CD4-positive, alpha-beta T cell treated with Interferon gamma for 1 hour (primary cell): Measurements from ENCODE around the gene TNS3.

ENCODE experiments used
- DNase-seq: peaks from one replicate; pipeline ENCODE4 v3.0.0-alpha.2; 2020

Gene TNS3

DNA sequence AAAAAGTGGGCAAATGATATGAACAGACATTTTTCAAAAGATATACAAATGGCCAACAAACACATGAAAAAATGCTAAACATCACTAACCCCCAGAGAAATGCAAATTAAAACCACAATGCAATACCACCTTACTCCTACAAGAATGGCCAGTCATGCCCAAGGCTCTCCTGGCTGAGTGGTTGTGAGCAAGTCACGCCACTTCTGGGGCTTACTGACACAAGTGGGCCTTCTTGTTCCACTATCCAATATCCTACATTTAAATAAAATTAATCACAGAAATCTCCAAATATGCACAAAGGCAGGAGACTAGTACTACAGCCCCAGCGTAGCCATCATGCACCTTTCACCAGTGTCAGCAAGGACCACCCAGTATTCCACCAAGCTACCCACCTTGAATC, 181.9 kb downstream of the TNS3 start:
- DNase-seq: no peak

- DNase-seq: no peak
Observed at GRCh38 chr7:47394751-47395252, 187.1 kb downstream of the TNS3 start.

GRCh38 chr7:47394216-47394615, 187.7 kb downstream of the TNS3 start:
- no peak for DNase-seq

GRCh38 chr7:47393406-47393805, 188.5 kb downstream of the TNS3 start:
- DNase-seq: no peak

- DNase-seq: no peak
Observed at GRCh38 chr7:47392241-47392759, 189.6 kb downstream of the TNS3 start.

DNA sequence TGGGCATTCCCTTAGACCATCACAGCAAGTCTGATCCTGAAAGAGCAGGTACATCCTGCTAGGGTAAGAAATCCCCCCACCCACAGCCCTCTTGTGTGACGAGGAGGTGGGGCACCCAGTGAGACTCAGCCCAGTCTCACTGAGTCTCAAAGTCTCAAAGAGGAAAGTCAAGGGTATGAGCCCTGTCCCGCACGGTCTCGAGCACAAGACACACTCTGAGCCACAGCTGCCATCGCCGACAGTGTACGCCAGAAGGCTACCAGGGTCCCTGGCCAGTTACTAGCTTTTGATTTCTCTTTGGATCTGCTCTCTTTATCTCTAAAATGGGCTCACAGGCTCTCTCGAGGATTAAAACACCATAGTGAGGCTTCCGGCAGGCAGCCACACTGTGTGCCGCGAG, 190.2 kb downstream of the TNS3 start:
- no peak for DNase-seq

DNA sequence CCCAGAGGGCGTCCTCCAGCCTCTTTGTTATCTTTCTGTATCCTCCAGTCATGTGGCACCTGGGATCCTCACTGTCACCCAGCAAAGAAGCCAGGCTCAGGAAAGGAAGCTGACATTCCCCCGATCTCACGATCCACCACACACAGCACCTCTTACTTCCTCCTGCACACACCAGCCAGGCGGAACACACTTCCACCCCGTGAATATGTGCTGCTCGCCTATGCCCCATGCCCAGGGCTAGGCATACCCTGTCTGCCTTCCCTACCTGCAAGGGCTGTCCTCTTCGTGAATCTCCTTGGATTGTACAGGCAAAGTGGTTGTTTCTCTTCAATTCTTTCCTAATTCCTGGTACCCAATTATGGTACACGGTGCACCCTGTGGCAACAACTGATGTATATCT, 191.0 kb downstream of the TNS3 start:
- DNase-seq: no peak

DNA sequence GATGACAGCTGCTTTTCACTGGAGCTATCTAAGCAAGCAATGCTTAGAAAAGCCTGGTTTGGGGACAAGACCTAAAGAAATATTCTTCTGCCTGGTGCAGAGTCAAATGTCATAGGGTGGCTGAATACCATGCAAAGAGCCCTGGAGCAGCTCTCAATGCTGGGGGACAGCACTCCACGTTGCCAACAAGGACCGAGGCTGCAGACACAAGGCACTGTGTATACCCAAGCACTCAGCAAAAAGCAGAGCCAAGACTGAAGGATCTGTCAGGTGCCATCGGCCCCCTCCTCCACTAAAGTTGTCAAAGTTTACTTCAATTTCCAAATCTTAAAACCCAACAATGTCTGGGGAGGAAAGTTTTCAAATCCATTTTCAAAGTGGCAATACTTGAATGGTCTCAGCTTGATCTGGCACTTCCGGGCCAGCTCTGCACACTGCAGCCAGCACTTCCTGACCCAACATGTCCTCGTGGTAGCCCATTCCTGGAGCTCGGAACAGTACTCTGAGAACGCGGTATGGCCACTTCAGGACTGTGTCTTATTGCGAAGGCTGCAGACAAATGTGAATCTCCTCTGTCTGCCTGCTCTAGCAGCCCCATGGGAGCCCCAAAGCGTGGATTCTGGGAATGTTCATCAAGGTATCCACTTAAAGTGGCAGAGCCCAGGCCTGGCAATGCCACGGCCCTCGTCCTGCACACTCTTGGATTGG, 191.8 kb downstream of the TNS3 start:
- no peak for DNase-seq

- no peak for DNase-seq
Observed at GRCh38 chr7:47389171-47389922, 192.6 kb downstream of the TNS3 start.

GRCh38 chr7:47387506-47387905, 194.4 kb downstream of the TNS3 start:
- DNase-seq: no peak

DNA sequence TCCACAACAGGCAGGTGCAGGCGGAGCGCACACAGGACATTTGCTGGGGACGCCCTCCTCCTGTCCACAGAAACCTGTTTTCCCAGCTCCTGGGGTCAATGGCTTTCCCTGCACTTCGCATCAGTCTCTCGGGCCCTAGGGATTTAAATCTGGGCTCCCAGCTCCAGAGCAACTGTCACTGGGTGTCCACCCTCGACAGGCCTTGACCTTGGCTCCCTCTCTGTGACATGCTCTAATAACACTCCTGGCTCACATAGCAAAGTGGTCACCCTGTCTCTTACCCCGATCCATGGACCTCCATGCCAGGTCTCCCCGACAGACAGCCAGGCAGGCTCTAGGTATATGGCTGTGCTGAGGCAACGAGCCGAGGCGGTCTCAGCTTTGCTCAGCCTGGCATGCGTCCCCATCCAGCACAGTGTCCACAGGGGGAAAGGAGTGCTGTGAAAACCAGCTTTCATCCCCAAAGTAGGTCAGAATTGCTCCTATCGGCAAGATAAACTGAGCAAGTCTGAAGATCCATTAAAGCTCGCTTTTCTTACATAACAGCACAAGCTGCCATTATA, 195.6 kb downstream of the TNS3 start:
- no peak for DNase-seq

GRCh38 chr7:47385536-47386125, 196.3 kb downstream of the TNS3 start:
- no peak for DNase-seq

DNA sequence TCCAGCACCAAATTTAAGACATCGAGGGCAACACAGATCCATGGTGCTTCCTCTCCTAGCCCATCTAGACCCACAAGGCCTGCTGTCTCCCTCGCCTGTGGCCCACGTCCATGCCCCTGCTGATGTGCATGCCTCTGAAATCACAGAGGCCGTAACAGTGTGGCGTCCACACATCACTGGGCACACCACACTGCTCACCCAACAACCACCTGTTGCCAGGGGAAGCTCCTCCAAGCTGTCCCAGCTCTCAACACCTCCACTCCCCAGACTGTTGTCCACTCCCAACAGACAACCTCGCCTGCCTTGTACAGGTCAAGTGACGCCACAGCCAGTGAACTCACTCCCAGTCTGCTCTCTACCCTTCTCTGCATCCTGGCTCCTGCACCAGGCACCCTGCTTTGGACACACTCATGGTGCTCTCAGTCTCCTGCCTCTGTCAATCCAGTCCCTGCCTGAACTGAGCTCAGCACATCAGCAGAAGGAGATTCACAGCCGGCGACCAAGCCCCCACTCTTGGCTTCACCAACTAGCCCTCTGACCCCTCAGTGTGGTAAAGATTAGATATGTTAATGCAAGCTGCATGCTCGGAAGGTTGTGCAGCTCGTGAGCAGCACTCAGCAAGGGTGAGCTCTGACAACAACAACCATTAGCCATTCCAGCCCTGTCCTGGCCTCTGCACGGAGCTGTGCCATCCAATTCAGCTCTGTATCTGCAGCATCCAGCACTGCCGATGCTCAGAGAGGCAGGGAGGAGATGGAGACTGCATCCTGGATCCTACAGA, 197.0 kb downstream of the TNS3 start:
- DNase-seq: no peak

DNA sequence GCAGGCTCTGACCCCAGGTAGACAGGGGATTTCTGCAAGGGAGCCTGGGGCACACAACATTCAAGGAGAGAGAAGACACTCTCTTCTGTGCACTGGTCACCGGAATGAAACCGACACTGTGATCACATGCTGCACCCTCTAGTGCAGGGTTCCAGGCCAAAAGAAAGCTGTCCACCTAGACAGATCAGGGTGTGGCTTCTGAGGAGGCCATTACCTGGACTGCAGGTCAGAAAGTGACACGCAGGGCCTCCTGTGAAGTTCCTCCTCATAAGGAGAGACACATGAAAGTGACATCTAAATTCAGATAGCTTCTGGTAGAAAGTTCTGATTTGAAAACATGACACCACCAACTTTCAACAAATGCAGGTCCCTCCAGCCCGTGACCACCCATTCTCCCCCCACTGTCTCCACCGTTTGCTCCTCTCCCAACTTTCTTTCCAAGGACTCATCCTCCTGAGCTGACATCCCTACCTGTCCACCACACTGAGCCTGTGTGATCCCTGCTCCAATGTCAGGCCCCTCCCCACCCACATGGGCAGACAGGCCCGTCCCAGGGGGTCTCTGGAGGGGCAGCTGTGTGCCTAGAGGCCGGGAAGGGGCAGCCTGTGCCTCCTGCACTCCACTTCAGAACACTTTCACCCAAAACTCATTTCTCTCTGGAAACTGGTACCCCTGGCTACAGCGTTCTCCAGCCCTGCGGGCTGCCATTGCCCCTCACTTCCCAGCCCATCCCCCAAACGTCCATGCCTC, 198.0 kb downstream of the TNS3 start:
- DNase-seq: no peak

DNA sequence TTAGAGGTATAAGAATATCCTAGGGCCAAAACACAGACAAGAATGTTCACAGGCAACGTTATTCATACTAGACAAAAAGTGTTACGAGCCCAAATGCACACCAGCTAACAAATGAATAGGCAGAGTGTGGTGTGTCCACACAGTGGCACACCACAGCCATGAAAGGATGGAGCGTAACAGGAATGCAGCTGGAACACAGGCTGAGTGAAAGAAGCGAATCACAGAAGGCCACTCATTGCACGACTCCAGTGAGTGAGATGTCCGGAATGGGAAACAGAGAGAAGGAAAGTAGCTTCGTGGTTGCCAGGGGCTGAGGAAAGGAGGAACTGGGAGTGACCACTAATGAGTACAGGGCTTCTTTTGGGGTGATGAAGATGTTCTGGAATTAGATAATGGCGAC, 198.8 kb downstream of the TNS3 start:
- DNase-seq: no peak

- no peak for DNase-seq
Observed at GRCh38 chr7:47382200-47382599, 199.7 kb downstream of the TNS3 start.

- DNase-seq: no peak
Observed at GRCh38 chr7:47381134-47381495, 200.8 kb downstream of the TNS3 start.

- DNase-seq: no peak
Observed at GRCh38 chr7:47380325-47381133, 201.4 kb downstream of the TNS3 start.

DNA sequence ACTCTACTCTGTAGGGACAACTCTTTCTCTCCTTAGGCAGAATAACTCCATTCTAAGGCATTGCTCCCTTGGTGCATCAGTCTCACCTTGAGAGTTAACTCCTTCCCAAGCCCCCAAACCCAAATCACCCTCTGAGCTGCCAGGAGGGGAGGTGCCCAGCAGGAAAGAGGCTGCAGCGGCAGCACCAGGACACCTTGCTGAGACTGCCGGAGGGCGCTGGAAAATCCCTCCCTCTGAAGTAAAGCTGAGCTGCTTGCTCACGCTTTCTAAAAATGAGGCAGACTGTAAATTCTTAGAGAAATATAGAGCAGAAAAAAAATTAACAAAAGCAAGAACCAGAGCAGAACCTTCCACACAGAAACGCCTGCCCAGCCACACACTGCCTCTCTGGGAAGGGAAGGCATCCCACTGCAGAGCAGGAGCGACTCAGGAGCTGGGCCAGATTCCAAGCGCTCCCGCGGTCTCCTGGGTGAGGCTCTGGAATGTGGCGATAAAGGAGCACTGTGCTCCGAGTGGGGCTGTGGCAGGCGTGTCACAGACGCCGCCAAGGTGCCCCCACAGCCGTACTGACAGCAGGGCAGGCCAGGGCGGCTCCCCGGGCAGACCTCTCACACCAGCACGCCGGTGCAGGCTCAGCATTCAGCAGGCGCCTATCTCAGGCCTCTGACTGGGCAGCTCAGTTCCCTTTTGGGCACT, 202.1 kb downstream of the TNS3 start:
- DNase-seq: no peak

DNA sequence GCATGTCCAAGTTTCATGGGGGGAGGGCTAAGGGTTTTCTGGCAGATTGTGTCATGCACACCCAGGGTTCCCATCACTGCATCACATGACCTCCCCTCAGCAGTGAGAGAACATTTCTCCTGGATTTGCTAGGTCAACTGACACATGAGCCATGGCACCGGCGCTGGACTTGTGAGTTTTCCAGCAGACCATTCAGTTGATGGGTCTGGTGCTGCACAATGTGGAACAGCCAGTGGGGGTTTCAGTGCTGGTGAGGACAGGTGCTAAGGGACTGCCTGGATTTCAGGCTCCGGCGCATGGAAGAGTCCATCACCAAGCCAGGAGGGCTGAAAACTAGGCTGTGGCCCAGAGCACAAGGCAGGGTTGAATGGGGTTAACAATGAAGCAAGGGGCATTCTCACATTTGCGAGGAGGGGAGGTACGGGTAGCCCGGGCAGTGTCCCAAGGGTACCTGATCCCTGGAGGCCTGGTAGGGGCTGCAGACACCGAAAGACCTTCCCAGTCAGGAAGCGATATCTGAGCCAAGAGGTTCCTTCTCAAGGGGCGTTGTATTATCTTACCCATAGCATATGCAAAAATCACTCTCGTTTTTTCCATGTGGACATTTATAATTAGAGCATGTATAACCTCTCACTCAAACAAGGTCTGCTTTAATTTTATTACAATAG, 203.0 kb downstream of the TNS3 start:
- no peak for DNase-seq
